ENCODE results near the gene AP3B1. TPM values are rescaled to one million over a fixed set of nuclear protein-coding genes. Genes with fewer than 3 reads are reported as not detected.

The AP3B1 gene
- total and polyA plus RNA-seq, 4 donors, result 26.4 to 50.4 (median 33.3) TPM

DNA sequence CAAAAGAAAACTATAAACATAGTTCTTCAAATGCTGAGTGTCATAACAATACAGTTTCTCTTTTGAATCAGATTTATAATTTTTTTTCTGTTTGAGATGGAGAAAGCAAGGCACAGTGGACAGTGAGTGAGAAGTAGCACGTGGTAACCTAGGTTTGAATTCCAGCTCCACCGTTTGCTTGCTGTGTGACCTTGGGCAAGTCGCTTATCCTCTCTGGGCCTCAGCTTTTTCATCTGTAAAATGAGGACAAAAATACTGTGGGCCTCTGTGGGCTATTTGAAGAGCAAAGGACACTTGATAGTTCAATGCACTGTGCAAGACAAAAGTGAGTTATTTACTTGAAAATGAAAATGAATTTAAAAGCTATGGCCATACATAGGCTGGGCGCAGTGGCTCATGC lies 330.7 kb downstream of the AP3B1 start:
- Histone ChIP-seq H3K4me1 (ENCODE audit: control insufficient read depth in 5 of 5, insufficient read depth in 5 of 5, low read length in 5 of 5) (no peaks in the 10 kb centered on the region), H3K27ac (ENCODE audit: low read depth in 1 of 2, low read length in 1 of 2) (no peak overlapping the region), H3K9ac (ENCODE audit: insufficient read depth in 1 of 2, low read length in 2 of 2) (no peak overlapping the region), H3K9me3 (ENCODE audit: control insufficient read depth in 4 of 4, insufficient read depth in 3 of 4, low read length in 3 of 4) (peaks cover 0 to 3% (median 0%) of the 10 kb centered on the region in 4 donors), H3K4me3 (no peak overlapping the region), H3K36me3 (ENCODE audit: control insufficient read depth in 4 of 4, insufficient read depth in 4 of 4, low read length in 4 of 4) (no peaks in the 10 kb centered on the region), H3K27me3 (ENCODE audit: control insufficient read depth in 3 of 3, insufficient read depth in 3 of 3, low read length in 2 of 3) (peaks cover 6 to 56% (median 22%) of the 10 kb centered on the region in 3 donors)
- DNase-seq (no peak), ATAC-seq (ENCODE audit: insufficient read depth, low FRiP score) (no peak)
- 95 to 96% methylated on average over 4 of the region's 4 CpGs for WGBS, 2 donors
- TF ChIP-seq, protein P1, sequence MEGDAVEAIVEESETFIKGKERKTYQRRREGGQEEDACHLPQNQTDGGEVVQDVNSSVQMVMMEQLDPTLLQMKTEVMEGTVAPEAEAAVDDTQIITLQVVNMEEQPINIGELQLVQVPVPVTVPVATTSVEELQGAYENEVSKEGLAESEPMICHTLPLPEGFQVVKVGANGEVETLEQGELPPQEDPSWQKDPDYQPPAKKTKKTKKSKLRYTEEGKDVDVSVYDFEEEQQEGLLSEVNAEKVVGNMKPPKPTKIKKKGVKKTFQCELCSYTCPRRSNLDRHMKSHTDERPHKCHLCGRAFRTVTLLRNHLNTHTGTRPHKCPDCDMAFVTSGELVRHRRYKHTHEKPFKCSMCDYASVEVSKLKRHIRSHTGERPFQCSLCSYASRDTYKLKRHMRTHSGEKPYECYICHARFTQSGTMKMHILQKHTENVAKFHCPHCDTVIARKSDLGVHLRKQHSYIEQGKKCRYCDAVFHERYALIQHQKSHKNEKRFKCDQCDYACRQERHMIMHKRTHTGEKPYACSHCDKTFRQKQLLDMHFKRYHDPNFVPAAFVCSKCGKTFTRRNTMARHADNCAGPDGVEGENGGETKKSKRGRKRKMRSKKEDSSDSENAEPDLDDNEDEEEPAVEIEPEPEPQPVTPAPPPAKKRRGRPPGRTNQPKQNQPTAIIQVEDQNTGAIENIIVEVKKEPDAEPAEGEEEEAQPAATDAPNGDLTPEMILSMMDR (IDR thresholded peaks at IDR 0.05; ENCODE audit: control extremely low read depth, extremely low read depth), result no peak

DNA sequence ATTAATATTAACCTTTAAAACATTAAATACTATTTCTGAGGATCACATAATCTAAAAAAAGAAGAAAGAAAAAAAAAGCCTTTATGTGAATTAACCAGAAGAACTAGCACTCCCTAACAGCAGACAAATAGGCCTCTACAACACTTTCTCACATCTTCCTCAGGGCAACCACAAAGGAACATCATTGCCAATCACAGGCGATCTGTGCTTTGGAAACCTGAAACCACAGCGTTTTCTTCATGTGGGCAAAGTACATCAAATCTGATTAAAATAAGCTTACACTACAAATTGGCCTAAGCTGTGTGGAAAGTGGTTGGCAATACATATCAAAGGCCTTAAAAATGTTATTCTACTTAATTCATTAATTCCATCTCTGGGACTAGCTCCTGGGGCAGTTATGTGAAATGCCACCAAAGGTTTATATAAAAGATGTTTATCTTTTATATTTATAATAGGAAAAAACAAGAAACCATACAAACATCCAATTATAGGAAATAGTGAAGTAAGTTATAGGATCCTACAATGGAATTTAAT lies 333.6 kb downstream of the AP3B1 start:
- TF ChIP-seq, protein P1 (IDR thresholded peaks at IDR 0.05; ENCODE audit: control extremely low read depth, extremely low read depth), result no peak
- H3K27ac ChIP-seq (ENCODE audit: low read depth in 1 of 2, low read length in 1 of 2), result no peak overlapping the region
- H3K27me3 ChIP-seq (ENCODE audit: control insufficient read depth in 3 of 3, insufficient read depth in 3 of 3, low read length in 2 of 3), result peaks cover 3 to 68% (median 31%) of the 10 kb centered on the region in 3 donors
- no peak for DNase-seq
- no peak overlapping the region for H3K9ac ChIP-seq (ENCODE audit: insufficient read depth in 1 of 2, low read length in 2 of 2)
- no peaks in the 10 kb centered on the region for H3K36me3 ChIP-seq (ENCODE audit: control insufficient read depth in 4 of 4, insufficient read depth in 4 of 4, low read length in 4 of 4)
- peaks cover 0 to 3% (median 0%) of the 10 kb centered on the region in 4 donors for H3K9me3 ChIP-seq (ENCODE audit: control insufficient read depth in 4 of 4, insufficient read depth in 3 of 4, low read length in 3 of 4)
- 41 to 73% methylated on average over 2 of the region's 2 CpGs for WGBS, 2 donors
- ATAC-seq (ENCODE audit: insufficient read depth, low FRiP score), result no peak
- H3K4me3 ChIP-seq, result no peak overlapping the region
- peaks cover 0 to 7% (median 1%) of the 10 kb centered on the region in 5 donors for H3K4me1 ChIP-seq (ENCODE audit: control insufficient read depth in 5 of 5, insufficient read depth in 5 of 5, low read length in 5 of 5)

DNA sequence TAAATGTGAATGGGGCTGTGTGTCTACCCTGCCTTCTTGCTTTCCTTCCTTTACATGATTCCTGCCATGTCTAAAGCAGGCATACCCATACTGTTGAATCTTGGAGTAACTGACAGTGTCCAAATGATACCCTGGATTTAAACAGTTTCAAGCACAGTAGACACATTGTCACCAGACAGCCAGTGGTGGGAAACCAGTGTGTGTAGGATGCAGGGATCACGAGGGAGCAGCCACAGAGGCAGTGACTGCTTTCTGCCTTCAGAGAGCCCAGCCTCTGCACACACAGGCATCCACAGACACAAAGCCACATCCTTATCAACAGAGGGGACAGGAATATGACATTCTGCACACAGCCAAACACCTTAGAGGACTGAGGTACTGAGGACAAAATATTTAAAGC lies 334.2 kb downstream of the AP3B1 start:
- Histone ChIP-seq H3K36me3 (ENCODE audit: control insufficient read depth in 4 of 4, insufficient read depth in 4 of 4, low read length in 4 of 4) (no peaks in the 10 kb centered on the region), H3K4me1 (ENCODE audit: control insufficient read depth in 5 of 5, insufficient read depth in 5 of 5, low read length in 5 of 5) (peaks cover 0 to 7% (median 1%) of the 10 kb centered on the region in 5 donors), H3K27ac (ENCODE audit: low read depth in 1 of 2, low read length in 1 of 2) (no peak overlapping the region), H3K9ac (ENCODE audit: insufficient read depth in 1 of 2, low read length in 2 of 2) (no peak overlapping the region), H3K4me3 (no peak overlapping the region), H3K27me3 (ENCODE audit: control insufficient read depth in 3 of 3, insufficient read depth in 3 of 3, low read length in 2 of 3) (peaks cover 3 to 68% (median 31%) of the 10 kb centered on the region in 3 donors), H3K9me3 (ENCODE audit: control insufficient read depth in 4 of 4, insufficient read depth in 3 of 4, low read length in 3 of 4) (peaks cover 0 to 3% (median 0%) of the 10 kb centered on the region in 4 donors)
- ATAC-seq (ENCODE audit: insufficient read depth, low FRiP score) (no peak), DNase-seq (no peak)
- TF ChIP-seq, protein P1 (IDR thresholded peaks at IDR 0.05; ENCODE audit: control extremely low read depth, extremely low read depth), result no peak
- 45 to 72% methylated on average over 1 of the region's 1 CpG for WGBS, 2 donors
